Astrocyte (in vitro differentiated cells and primary cell): ENCODE results near the gene MUC13.

Source experiments
- CTCF ChIP-seq: IDR thresholded peaks from 2 replicates; pipeline ENCODE4 v1.5.1; 2011; ENCODE audit warnings: low read depth, mild to moderate bottlenecking, inconsistent platforms, low read length, moderate library complexity; ENCODE audit not compliant: insufficient read depth
- EZH2 ChIP-seq: IDR thresholded peaks from 2 replicates; pipeline ENCODE4 v1.6.1; 2012; ENCODE audit warnings: mild to moderate bottlenecking, low read length, inconsistent platforms; ENCODE audit not compliant: insufficient read depth

DNA sequence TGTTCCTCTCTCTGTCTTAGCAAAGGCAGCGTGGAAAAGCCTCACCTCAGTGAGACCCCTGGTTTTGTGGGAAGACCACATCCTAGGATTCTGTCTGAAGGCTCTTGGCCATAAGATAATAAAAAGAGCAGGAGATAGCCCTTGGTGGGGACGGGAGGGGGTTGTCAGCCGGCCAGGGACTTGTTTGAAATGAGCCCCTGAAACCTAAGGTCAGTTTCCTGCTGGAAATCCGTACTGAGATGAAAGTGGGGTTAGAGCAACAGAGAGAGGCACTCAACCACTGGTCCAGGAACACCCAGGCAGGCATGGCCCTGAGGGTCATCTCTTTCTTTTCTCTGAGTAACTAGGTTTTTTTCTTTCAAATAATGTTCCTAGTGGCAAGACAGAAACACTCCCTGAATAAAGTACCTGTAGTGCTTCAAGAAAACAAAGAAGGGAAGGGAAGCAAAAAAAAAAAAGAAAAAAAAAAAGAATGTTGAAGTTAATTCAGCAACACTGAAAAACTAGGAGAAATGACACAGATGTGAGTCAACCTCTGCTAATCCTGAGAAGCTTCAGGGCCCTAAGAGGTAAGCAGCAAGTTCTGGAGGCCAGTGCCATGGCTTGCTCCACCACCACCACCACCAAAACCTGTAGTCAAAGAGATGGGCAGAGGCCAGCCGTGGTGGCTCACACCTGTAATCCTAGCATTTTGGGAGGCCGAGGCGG, 50.6 kb downstream of the MUC13 start:
- TF ChIP-seq CTCF = no peak
- no peak for TF ChIP-seq EZH2
